ENCODE data around the gene TIMM50. TPM values are rescaled to one million over a fixed set of nuclear protein-coding genes. Genes with fewer than 3 reads are reported as not detected.

TIMM50 gene
- polyA plus RNA-seq, 1 of the 3 experiments (the other 2 are of a cell fraction) = 98.1 TPM

- no peak for TF ChIP-seq FOXJ3 (CRISPR knock-in tag; IDR thresholded peaks at IDR 0.05)
- TF ChIP-seq GATA2 (CRISPR knock-in tag; IDR thresholded peaks at IDR 0.05) = no peak
- no peak for TF ChIP-seq RXRA (IDR thresholded peaks at IDR 0.05; ENCODE audit: borderline replicate concordance, low read depth)
- TF ChIP-seq MEF2A (IDR thresholded peaks at IDR 0.05; ENCODE audit: borderline replicate concordance, low read depth) = no peak
- peak; percentile 98 for TF ChIP-seq MXI1 (IDR thresholded peaks at IDR 0.05; ENCODE audit: low read depth, low read length)
- TF ChIP-seq RFX5 (IDR thresholded peaks at IDR 0.05; ENCODE audit: low read length) = 0 out of 2 replicates have a peak, but pooled peaks have one; percentile 21
- no peak for TF ChIP-seq RAD21 (IDR thresholded peaks at IDR 0.05; ENCODE audit: low read length)
- peak; percentile 99 for TF ChIP-seq POLR2AphosphoS5 (IDR thresholded peaks at IDR 0.05; ENCODE audit: low read depth, low read length)
- TF ChIP-seq RCOR1 (IDR thresholded peaks at IDR 0.05; ENCODE audit: low read length) = peak; percentile 9; the same call in 1 of the 2 replicates
- peak; percentile 99 for TF ChIP-seq TAF1 (IDR thresholded peaks at IDR 0.05; ENCODE audit: borderline replicate concordance, low read depth, low read length)
- no peak for TF ChIP-seq FOSL2 (IDR thresholded peaks at IDR 0.05; ENCODE audit: borderline replicate concordance, low read depth)
- TF ChIP-seq USF2 (IDR thresholded peaks at IDR 0.05; ENCODE audit: borderline replicate concordance, low read depth, low read length) = no peak
- TF ChIP-seq YY1 (IDR thresholded peaks at IDR 0.05; ENCODE audit: low read depth) = peak; percentile 60
These were observed 44.9 kb upstream of the TIMM50 start, which contains the start of gene RPS16 (continued) for GRCh38 chr19:39435499-39436349.

GRCh38 chr19:39436350-39436716 is 44.3 kb upstream of the TIMM50 start:
- H3K4me1 ChIP-seq (ENCODE audit: control insufficient read depth in 1 of 2, insufficient read depth in 2 of 2, low read depth in 1 of 2, low read length in 1 of 2) = peaks cover 12 to 15% of the 10 kb centered on the region in 2 experiments; a peak in 2 of 4 replicates
- peak overlapping the region; percentile 87 for H3K9ac ChIP-seq
- H3K4me2 ChIP-seq = peak overlapping the region; percentile 92
- WGBS (ENCODE audit: low lambda C conversion rate) = 5% methylated on average over 2 of the region's 2 CpGs
- H3K4me3 ChIP-seq (ENCODE audit: low read depth in 2 of 2, low read length in 1 of 2) = peak overlapping the region; percentile 67 to 68
- H3K79me2 ChIP-seq (ENCODE audit: insufficient read depth) = peaks cover 25% of the 10 kb centered on the region
- DNase-seq = no peak
- H3K9me3 ChIP-seq = no peaks in the 10 kb centered on the region
- H4K20me1 ChIP-seq (ENCODE audit: insufficient read depth) = peaks cover 14% of the 10 kb centered on the region
- POLR2A ChIA-PET = interaction anchor here (0.6 to 1.7 kb wide), 22 partner anchors 9 to 1062 kb away, joined by 3 to 39 read pairs (median 7); partner anchors contain the start of genes EID2B, FBL, MED29 and PAF1
- peaks cover 36% of the 10 kb centered on the region for H3F3A ChIP-seq (replicated peaks; ENCODE audit: insufficient read depth)
- no peaks in the 10 kb centered on the region for H3K9me2 ChIP-seq
- peaks cover 21 to 33% of the 10 kb centered on the region in 2 experiments for H3K36me3 ChIP-seq (replicated peaks in 1 of 2; ENCODE audit: control insufficient read depth in 1 of 2, insufficient read depth in 2 of 2, low read length in 1 of 2)
- CTCF ChIA-PET = interaction anchor here (0.7 to 3.4 kb wide), 9 partner anchors 9 to 115 kb away, joined by 3 to 18 read pairs (median 4); partner anchors contain the start of genes EID2, EID2B, PAF1 and PLEKHG2
- no peak for TF ChIP-seq NFIC (IDR thresholded peaks at IDR 0.05; ENCODE audit: borderline replicate concordance)
- TF ChIP-seq MAX (IDR thresholded peaks at IDR 0.05; ENCODE audit: low read depth) = no peak
- no peak for TF ChIP-seq NRF1 (IDR thresholded peaks at IDR 0.05; ENCODE audit: low read depth, low read length)
- no peak for TF ChIP-seq CTCF (IDR thresholded peaks at IDR 0.05)
- no peak for TF ChIP-seq RCOR1 (IDR thresholded peaks at IDR 0.05; ENCODE audit: low read length)
- TF ChIP-seq POLR2AphosphoS5 (IDR thresholded peaks at IDR 0.05; ENCODE audit: low read depth, low read length) = no peak
- H3K27me3 ChIP-seq (ENCODE audit: insufficient read depth) = no peaks in the 10 kb centered on the region
- peak overlapping the region; percentile 85 to 92; a peak in 3 of 4 replicates for H3K27ac ChIP-seq (ENCODE audit: low read depth in 2 of 2, low read length in 1 of 2)
- no peak overlapping the region; the same call in 1 of the 2 replicates for H2AFZ ChIP-seq (ENCODE audit: low read depth)
